Mucosa of rectum (tissue), 2 donors: ENCODE measurements around the gene HMGN3.

ENCODE experiments used
- H3K27ac ChIP-seq, 2 donors: one replicate each; pipeline ENCODE4 v1.7.0; 2013; ENCODE audit warnings: inconsistent platforms in 2 of 2, low read depth in 2 of 2, low read length in 2 of 2
- H3K27me3 ChIP-seq, 2 donors: one replicate each; pipeline ENCODE4 v1.7.0; 2013; ENCODE audit warnings: low read length in 2 of 2; ENCODE audit not compliant: control insufficient read depth in 2 of 2, insufficient read depth in 2 of 2
- H3K36me3 ChIP-seq, 2 donors: one replicate each; pipeline ENCODE4 v1.7.0; 2013; ENCODE audit warnings: low read length in 2 of 2; ENCODE audit not compliant: control insufficient read depth in 2 of 2, insufficient read depth in 2 of 2
- H3K4me1 ChIP-seq, 2 donors: one replicate each; pipeline ENCODE4 v1.7.0; 2013; ENCODE audit warnings: low read length in 2 of 2, mild to moderate bottlenecking in 1 of 2; ENCODE audit not compliant: control insufficient read depth in 2 of 2, insufficient read depth in 2 of 2
- H3K4me3 ChIP-seq, 2 donors: one replicate each; pipeline ENCODE4 v1.7.0; 2013; ENCODE audit warnings: low read length in 2 of 2
- H3K9ac ChIP-seq, 2 donors: one replicate each; pipeline ENCODE4 v1.7.0; 2013; ENCODE audit warnings: low read length in 2 of 2, low read depth in 1 of 2, mild to moderate bottlenecking in 1 of 2
- H3K9me3 ChIP-seq, 2 donors: one replicate each; pipeline ENCODE4 v1.7.0; 2013; ENCODE audit warnings: low read length in 2 of 2; ENCODE audit not compliant: control insufficient read depth in 2 of 2
- donor health status: healthy.
- donor health status: Normal muscosa, but diverticular disease.

The HMGN3 gene

DNA sequence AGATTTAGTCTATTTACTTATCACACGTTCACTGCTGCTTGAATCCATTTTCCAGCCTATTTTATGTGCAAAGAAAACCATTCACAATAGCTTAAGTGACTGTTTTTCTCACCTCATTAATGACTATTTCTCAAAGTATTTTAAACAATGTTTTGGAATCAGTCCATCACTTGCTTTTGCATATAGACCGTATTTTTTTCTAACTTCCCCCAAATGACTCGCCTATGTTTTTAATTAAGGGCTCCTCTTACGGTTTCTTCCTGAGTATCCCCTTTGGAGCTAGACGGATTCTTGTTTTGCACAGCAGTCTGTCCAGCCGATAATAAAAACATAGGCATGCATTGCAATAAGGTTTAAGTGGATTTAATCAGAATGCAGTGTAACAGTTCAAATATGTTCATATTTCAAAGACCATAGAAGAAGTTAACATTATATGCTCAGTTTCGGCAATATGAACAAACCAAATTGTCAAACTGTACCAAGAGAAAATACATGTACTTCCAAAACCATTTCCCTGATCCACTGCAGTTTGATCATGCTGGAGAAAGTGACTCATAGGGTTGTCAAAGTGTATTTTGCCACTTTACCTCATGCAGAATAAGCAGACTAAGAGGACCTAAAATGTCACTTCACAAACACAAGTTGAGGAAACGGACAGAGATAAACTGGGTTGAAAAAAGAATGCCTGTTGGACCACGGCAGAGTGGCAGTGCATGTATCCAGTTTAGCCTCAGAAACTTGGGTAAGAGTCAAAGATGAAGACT is 66.4 kb downstream of the HMGN3 start:
- Histone ChIP-seq H3K36me3 (no peaks in the 10 kb centered on the region), H3K27me3 (no peaks in the 10 kb centered on the region), H3K4me1 (no peaks in the 10 kb centered on the region), H3K9ac (no peak overlapping the region), H3K9me3 (no peaks in the 10 kb centered on the region), H3K4me3 (no peak overlapping the region), H3K27ac (no peak overlapping the region)

DNA sequence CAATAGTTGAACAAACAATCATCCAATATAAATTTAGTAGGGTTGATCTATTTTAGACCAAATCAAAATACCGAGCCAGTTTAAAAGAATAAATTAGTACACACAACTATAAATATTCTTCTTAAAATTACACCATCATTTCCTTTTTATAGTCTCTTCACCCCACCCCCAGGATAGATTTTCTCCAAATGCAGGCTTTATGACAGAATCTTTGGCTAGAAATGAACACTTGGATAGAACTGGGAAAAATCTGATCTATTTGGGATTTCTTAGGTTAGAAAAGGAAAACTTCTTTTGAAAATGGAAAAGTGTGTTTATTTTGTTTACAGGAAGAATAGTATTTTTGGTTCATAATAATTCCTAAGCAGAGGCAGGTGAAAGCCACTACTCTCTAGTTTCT is 74.6 kb downstream of the HMGN3 start:
- Histone ChIP-seq H3K27me3 (no peaks in the 10 kb centered on the region), H3K9ac (no peak overlapping the region), H3K36me3 (no peaks in the 10 kb centered on the region), H3K27ac (no peak overlapping the region), H3K4me3 (no peak overlapping the region), H3K4me1 (no peaks in the 10 kb centered on the region), H3K9me3 (no peaks in the 10 kb centered on the region)

DNA sequence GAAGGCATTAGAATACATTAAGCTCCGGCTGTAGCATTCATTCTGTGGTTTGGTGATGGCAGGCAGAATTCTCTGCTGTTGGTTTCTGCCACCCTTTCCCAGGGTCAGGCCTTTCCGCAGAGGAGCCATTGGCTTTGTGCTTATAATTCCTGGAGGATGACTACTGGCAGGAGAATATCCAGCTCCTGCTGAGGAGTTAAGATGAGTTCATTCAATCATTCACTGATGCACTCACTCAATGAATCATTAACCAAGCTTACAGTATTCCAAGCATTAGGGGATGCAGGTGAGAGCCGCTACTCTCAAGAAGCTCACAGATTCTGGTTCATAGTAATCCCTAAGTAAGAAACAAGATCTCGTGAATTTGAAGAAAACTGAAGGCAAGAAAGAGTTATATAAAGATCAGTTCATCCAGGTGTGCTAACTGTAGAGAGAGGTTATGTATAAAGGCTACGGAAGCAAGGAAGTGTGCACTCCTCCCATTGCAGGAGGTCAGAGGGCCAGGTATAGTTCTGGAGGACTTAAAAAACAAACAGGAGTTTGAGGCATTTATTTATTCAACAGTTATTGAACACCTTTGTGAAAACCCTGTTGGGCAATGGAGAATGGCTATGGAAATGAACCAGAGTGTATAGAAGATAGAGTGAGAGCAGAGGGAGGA is 75.5 kb downstream of the HMGN3 start:
- no peaks in the 10 kb centered on the region for H3K9me3 ChIP-seq
- no peak overlapping the region for H3K4me3 ChIP-seq
- no peak overlapping the region for H3K9ac ChIP-seq
- H3K4me1 ChIP-seq, result no peaks in the 10 kb centered on the region
- H3K36me3 ChIP-seq, result no peaks in the 10 kb centered on the region
- H3K27ac ChIP-seq, result no peak overlapping the region
- no peaks in the 10 kb centered on the region for H3K27me3 ChIP-seq

DNA sequence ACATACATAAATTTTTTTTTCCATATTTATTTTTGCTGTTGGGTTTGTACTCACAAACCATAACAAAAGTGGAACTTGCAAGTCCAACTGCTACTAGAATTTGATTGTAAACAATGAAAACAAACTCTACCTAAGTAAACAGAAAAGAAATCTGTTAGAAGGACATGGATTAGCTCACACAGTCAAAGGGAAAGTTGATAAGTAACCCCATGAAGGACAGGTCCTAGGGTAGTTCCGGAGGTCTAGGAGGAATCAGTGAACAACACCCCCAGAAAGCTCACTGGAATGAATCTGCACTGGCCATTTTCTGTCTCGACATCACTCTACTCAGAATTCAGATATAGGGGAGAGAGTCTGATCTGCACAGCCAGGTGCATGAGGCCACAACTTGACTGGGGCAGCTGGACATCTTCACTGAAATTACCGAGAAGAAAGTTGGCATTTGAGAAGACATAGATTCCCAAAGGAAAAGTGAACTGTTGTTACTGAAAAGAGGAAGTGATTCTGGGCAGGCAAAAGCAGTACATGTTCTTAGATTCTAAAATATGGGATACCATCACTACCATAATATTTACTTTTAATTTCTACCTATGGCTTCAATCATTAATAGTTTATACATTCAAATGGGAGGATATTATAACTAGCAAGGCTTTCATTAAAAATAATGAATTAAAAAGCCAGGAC is 76.4 kb downstream of the HMGN3 start:
- Histone ChIP-seq H3K9me3 (no peaks in the 10 kb centered on the region), H3K9ac (no peak overlapping the region), H3K4me1 (no peaks in the 10 kb centered on the region), H3K27ac (no peak overlapping the region), H3K27me3 (no peaks in the 10 kb centered on the region), H3K36me3 (no peaks in the 10 kb centered on the region), H3K4me3 (no peak overlapping the region)

DNA sequence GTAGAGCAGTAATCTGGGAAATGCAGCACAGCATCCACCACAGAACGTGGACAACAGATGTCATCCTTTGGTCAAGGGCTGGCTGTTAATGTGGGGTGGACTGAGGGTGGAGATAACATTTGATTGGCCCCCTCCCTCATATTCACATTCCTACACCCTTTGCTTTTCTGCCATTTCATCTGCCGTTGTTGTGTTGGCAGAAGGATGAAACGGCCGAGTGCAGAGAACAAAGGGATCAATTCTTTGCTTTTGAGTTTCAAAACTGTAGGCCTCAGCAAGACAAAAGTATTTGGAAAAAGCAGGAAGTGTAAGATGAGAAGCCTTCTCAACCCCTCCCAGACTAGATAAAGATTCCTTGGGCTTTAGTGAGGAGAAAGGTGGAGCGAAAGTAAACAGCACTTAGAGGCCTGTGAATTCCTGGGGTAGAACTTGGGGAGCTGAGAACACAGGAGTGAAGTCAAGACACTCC is 82.2 kb downstream of the HMGN3 start:
- Histone ChIP-seq H3K9me3 (no peaks in the 10 kb centered on the region), H3K36me3 (no peaks in the 10 kb centered on the region), H3K9ac (no peak overlapping the region), H3K4me1 (no peaks in the 10 kb centered on the region), H3K4me3 (no peak overlapping the region), H3K27me3 (no peaks in the 10 kb centered on the region), H3K27ac (no peak overlapping the region)
